ENCODE results near the gene GNPAT.
"Not testable (repeated sequence)": the region's sequence is repeated elsewhere in the genome, so short reads cannot be mapped to it uniquely, and the experiment has no call there.

GNPAT gene

DNA sequence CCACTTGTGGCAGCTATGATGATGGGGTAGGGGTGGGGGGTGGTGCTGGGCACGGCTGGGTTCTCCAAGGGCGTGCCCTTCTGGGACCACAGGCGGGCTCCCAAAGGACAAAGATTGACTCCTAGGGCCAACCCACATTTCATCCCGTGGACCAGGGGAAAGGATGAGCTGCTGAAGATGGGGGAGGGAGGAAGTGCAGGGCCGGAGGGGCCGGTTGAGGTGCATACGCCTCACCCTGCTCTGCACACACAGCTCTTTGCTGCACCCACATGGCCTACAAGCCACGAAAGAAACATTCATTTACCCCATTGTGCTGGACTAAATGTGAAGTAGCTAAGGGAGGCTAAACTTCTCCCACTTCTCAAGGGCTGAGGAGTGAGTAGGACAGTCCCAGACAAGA, 34.2 kb upstream of the GNPAT start:
- no peak for TF ChIP-seq ZFX (IDR thresholded peaks at IDR 0.05; ENCODE audit: borderline replicate concordance)
- TF ChIP-seq, protein P1, sequence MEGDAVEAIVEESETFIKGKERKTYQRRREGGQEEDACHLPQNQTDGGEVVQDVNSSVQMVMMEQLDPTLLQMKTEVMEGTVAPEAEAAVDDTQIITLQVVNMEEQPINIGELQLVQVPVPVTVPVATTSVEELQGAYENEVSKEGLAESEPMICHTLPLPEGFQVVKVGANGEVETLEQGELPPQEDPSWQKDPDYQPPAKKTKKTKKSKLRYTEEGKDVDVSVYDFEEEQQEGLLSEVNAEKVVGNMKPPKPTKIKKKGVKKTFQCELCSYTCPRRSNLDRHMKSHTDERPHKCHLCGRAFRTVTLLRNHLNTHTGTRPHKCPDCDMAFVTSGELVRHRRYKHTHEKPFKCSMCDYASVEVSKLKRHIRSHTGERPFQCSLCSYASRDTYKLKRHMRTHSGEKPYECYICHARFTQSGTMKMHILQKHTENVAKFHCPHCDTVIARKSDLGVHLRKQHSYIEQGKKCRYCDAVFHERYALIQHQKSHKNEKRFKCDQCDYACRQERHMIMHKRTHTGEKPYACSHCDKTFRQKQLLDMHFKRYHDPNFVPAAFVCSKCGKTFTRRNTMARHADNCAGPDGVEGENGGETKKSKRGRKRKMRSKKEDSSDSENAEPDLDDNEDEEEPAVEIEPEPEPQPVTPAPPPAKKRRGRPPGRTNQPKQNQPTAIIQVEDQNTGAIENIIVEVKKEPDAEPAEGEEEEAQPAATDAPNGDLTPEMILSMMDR (IDR thresholded peaks at IDR 0.05) = no peak
- no peak overlapping the region for H3K27ac ChIP-seq

DNA sequence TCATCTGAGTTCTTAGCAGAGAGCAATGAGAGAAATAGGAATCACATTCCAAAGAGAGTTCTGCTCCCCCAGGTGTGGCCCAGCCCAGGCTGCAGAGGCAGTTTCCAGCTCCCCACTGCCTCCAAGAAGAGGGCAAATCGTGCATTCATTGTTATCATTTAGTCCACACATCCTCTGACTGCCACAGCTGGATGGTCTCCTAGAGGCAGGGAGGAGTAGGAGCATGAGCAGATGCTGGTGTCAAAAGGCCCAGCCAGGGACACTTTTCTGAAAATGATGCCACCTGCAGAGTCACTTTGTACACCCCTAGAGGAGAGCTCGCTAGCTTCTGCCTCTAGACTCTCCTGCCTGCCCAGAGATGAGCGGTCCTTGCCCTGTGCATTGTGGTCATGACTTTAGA, 33.6 kb upstream of the GNPAT start:
- TF ChIP-seq ZFX (IDR thresholded peaks at IDR 0.05; ENCODE audit: borderline replicate concordance) = no peak
- TF ChIP-seq, protein P1 (IDR thresholded peaks at IDR 0.05) = no peak
- H3K27ac ChIP-seq = no peak overlapping the region

DNA sequence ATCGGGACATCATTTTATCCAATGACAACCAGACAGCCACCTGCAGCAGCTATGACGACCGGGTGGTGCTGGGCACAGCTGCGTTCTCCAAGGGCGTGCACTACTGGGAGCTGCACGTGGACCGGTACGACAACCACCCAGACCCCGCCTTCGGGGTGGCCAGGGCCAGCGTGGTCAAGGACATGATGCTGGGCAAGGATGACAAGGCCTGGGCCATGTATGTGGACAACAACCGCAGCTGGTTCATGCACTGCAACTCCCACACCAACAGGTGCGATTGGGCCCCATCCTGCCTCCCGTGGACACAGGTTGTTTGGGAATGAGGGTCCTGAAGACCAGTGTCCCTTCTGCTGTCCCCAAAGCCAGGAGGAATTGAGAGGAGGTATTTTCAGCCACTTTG, 32.0 kb upstream of the GNPAT start:
- H3K27ac ChIP-seq = no peak overlapping the region
- TF ChIP-seq, protein P1 (IDR thresholded peaks at IDR 0.05) = no peak
- no peak for TF ChIP-seq ZFX (IDR thresholded peaks at IDR 0.05; ENCODE audit: borderline replicate concordance)

DNA sequence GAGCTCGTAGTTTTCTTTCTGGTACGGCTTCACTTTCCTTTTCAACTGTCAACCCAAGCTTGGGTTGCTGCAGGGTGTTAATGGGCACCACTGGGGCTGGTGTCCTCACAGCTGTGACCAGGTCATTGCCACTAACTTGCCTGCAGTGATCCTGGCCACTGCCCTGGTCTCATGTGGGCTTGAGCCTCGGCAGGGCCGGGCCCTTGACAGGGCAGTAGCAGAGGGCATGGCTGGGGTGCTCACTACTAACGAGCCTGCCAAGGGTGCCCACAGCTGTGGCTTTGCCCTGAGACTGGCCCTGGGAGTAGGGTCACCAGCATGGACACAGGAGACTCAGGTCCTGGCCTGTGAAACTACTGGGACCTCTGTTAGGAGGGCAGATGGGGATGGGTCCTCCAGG, 31.5 kb upstream of the GNPAT start:
- TF ChIP-seq, protein P1 (IDR thresholded peaks at IDR 0.05) = no peak
- no peak for TF ChIP-seq ZFX (IDR thresholded peaks at IDR 0.05; ENCODE audit: borderline replicate concordance)
- H3K27ac ChIP-seq = no peak overlapping the region

DNA sequence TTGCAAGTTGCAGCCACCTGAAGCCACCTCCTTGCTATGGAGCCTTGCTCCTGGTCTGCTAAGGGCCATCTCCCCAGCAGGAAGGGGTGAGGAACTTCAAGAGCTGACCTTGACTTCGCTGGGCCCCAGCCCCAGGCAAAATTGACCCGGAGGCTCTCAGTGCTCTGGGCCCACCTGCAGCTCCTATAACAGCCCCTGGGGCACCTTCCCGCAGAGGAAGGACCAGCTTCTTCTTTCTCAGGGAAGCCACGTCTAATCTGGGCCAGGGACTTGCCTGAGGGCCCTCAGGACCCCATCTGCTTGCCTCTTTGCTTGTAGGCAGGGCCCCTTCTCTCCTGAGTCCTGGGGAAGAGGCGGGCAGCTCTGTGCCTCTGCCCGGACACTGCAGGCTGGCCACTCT, 30.9 kb upstream of the GNPAT start:
- TF ChIP-seq ZFX (IDR thresholded peaks at IDR 0.05; ENCODE audit: borderline replicate concordance) = no peak
- TF ChIP-seq, protein P1 (IDR thresholded peaks at IDR 0.05) = no peak
- no peak overlapping the region for H3K27ac ChIP-seq

DNA sequence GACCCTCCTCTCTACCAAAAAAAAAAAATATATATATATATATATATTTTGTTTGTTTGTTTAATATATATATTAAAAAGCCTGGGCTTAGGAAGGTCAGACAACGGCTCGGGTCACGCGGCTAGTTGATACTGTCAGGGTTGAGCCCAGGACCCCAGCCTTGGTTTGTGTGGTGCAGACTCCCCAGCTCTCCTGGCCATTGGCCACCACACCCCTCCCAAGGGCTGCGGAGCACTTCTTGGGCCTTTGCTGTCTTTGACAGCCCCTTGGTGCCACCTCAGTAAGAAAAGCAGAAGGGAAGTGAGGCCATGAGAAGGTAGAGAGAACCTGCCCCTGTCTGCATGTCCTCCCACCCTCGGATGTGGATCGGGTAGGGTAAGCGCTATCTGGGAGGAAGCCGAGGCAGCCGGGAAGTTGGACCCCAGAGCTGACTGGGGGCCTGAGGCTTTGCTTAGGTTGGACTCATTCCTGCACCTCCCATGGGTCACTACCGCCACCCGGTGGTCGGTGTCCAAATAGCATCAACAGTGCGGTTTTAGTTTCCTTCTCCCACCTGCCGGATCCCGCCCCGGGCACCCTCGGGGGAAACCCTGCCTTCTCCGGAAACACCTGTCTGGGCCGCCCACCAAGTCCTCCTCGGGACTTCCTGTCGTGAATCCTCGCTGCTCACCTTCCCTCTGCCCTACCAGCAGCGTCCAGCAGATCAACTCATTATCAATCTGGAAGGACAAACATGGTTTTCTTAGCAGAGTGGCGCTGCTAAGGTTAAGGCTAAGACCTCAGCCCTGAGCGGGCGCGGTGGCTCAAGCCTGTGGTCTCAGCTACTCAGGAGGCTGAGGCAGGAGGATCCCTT, 29.8 kb upstream of the GNPAT start:
- TF ChIP-seq, protein P1 (IDR thresholded peaks at IDR 0.05) = peak; percentile 98
- TF ChIP-seq ZFX (IDR thresholded peaks at IDR 0.05; ENCODE audit: borderline replicate concordance) = no peak
- no peak overlapping the region for H3K27ac ChIP-seq

DNA sequence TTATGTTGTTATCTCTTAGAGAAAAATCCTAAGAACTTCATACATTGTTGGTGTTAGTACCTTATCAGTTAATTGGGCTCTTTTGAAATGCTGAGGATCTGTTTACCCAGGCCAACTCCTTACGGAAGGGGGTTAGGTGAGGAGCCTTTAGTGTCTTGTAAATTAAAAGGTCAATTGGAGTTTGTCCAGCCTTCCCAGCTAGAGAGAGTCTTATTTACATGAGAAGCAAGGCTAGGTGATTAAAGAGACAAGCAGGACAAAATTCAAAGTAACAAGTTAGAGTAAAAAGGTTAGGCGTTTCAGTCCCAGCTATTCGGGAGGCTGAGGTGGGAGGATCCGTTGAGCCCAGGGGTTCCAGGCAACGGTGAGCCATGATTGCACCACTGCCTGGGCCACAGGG, 28.7 kb upstream of the GNPAT start:
- H3K27ac ChIP-seq = not testable (repeated sequence)
